ENCODE data around the gene FAM174C. TPM values are rescaled to one million over a fixed set of nuclear protein-coding genes. Genes with fewer than 3 reads are reported as not detected.

The FAM174C gene
- total RNA-seq, 1 donor from 2014 or later, result 57.6 TPM

GRCh38 chr19:1321539-1321938, 46.2 kb downstream of the FAM174C start:
- no peak for DNase-seq (ENCODE audit: low spot score)

GRCh38 chr19:1322198-1322981, 47.1 kb downstream of the FAM174C start:
- no peak for DNase-seq (ENCODE audit: low spot score)

GRCh38 chr19:1324249-1324805, 49.0 kb downstream of the FAM174C start:
- no peak for DNase-seq (ENCODE audit: low spot score)

GRCh38 chr19:1324806-1325567, 49.7 kb downstream of the FAM174C start:
- peak; percentile 33 for DNase-seq (ENCODE audit: low spot score)

- no peak for DNase-seq (ENCODE audit: low spot score)
Observed at GRCh38 chr19:1325568-1326294, 50.4 kb downstream of the FAM174C start.

- DNase-seq (ENCODE audit: low spot score), result no peak
Observed at GRCh38 chr19:1327125-1327524, 51.8 kb downstream of the FAM174C start.

Other genes starting within 250 kb of the FAM174C start
- gene CNN2, start 248.9 kb upstream of the FAM174C start, total RNA-seq, result 104 TPM
- gene ABCA7, start 235.4 kb upstream of the FAM174C start, total RNA-seq, result 49.0 TPM
- gene ARHGAP45, start 208.4 kb upstream of the FAM174C start, total RNA-seq, result 42.4 TPM
- 137 TPM for gene POLR2E, start 180.2 kb upstream of the FAM174C start, total RNA-seq
- gene GPX4, start 171.5 kb upstream of the FAM174C start, total RNA-seq, result 294 TPM
- gene SBNO2, start 101.3 kb upstream of the FAM174C start, total RNA-seq, result 64.1 TPM
- gene STK11, start 69.8 kb upstream of the FAM174C start, total RNA-seq, result 72.2 TPM
- gene CBARP, start 37.5 kb upstream of the FAM174C start, total RNA-seq, result 1.1 TPM
- 213 TPM for gene ATP5F1D, start 33.8 kb upstream of the FAM174C start, total RNA-seq
- gene MIDN, start 26.9 kb upstream of the FAM174C start, total RNA-seq, result 127 TPM
- 382 TPM for gene CIRBP, start 6.2 kb upstream of the FAM174C start, total RNA-seq
- 8.4 TPM for gene EFNA2, start 10.3 kb downstream of the FAM174C start, total RNA-seq
- gene NDUFS7, start 108.4 kb downstream of the FAM174C start, total RNA-seq, result 121 TPM
- 27.9 TPM for gene GAMT, start 126.0 kb downstream of the FAM174C start, total RNA-seq
- gene DAZAP1, start 132.1 kb downstream of the FAM174C start, total RNA-seq, result 77.7 TPM
- 877 TPM for gene RPS15, start 162.9 kb downstream of the FAM174C start, total RNA-seq
- gene APC2, start 174.6 kb downstream of the FAM174C start, total RNA-seq, result 0.43 TPM
- 41.6 TPM for gene C19orf25, start 203.7 kb downstream of the FAM174C start, total RNA-seq
- 11.7 TPM for gene PCSK4, start 214.8 kb downstream of the FAM174C start, total RNA-seq
- gene REEP6, start 215.7 kb downstream of the FAM174C start, total RNA-seq, result 80.5 TPM
- 4.4 TPM for gene ADAMTSL5, start 237.5 kb downstream of the FAM174C start, total RNA-seq
- 0.89 TPM for gene PLK5, start 248.5 kb downstream of the FAM174C start, total RNA-seq

Data from mucosa of gallbladder (tissue), 1 donor.